Upper lobe of left lung (tissue), 4 donors: Measurements from ENCODE around the gene TCERG1.

Source experiments
- CTCF ChIP-seq, 6 experiments: fragments of 450-650 bp in 4 of 6; fragments of 200-600 bp in 2 of 6; sonication (generic) in 2 of 6; IDR thresholded peaks; one replicate each; pipeline ENCODE4 v1.5.1; 2016 to 2019; ENCODE audit warnings: antibody characterized with exemption in 6 of 6
- EP300 ChIP-seq, 4 donors: sonication (generic); formaldehyde crosslinking; IDR thresholded peaks; one replicate each; pipeline ENCODE4 v1.5.1; 2017; ENCODE audit warnings: antibody characterized with exemption in 4 of 4, control low read depth in 2 of 4

GRCh38 chr5:146426305-146426704 lies 20.8 kb upstream of the TCERG1 start:
- TF ChIP-seq EP300 (IDR thresholded peaks at IDR 0.05) (no peak), CTCF (IDR thresholded peaks at IDR 0.05) (no peak)
